Stimulated activated CD4-positive, alpha-beta T cell treated with anti-CD3 and anti-CD28 coated beads, Interleukin-4, amount 100 ng/mL, for 24 hours (primary cell): Measurements from ENCODE around the gene NDEL1.

Experiments used
- DNase-seq: peaks from one replicate; pipeline ENCODE4 v3.0.0-alpha.2; 2020

NDEL1 gene

GRCh38 chr17:8506145-8506544, 70.5 kb downstream of the NDEL1 start:
- no peak for DNase-seq

DNA sequence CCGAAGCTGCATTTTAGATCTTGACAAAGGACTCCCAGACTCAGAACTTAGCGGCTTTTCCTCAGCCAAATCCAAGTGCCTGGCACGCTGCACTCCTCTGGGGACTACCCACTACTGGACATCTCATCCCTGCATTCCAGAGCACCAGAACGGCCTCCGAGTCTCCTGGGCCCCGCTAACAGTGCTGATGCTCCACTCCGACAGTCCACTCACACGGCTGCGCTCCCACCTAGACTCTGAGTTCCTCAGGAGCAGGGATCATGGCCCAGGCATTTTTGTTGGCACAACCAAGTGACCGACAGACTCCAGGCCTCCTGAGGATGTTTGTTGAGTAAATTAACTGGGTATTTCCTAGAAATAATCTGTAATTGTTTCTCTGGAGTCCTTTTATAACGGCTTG, 79.1 kb downstream of the NDEL1 start:
- DNase-seq = no peak
